ENCODE data around the gene MYOF. TPM values are rescaled to one million over a fixed set of nuclear protein-coding genes. Genes with fewer than 3 reads are reported as not detected.
"Not testable (repeated sequence)": the region's sequence is repeated elsewhere in the genome, so short reads cannot be mapped to it uniquely, and the experiment has no call there.

MYOF gene
- total RNA-seq, 1 donor from 2014 or later = 87.9 TPM

DNA sequence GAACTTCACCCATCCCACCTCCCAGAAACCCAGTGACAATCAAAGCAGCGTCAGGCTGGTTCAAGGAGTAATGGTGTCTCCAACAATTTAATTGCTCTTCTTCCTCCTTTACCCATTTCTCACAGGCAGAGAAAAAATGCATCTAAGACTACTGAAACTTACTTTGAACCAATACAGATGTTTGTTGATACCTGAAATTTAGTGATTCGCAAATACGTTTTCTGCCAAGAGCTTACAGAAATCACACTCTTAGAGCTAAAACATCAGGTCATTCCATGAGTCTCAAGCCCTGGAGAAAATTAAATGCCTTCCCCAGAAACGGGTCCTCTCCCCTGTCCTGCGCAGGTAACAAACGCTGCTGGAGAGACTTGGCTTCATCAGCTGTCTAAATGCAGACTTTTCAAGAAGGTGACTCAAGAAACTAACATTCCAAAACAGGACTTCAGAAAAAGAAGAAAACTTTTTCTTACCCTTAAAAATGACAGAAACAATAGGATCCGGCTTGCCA, 443 bp downstream of the MYOF start:
- no peak for DNase-seq

DNA sequence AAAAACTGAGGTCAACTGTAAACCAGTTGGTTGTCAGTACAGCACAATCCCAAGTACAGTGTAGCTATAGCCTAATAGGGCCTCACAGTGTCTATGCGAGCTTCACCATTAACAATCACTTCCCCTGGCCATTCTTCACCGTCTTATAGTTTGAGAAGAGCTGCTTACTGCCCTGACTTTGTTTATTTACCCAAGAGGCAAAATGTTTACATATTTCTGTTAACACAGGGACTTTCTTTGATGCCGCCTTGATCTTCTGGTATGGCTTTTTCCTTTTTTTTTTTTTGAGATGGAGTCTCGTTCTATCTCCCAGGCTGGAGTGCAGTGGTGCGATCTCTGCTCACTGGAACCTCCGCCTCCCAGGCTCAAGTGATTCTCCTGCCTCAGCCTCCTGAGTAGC, 3.3 kb downstream of the MYOF start:
- no peak for DNase-seq

DNA sequence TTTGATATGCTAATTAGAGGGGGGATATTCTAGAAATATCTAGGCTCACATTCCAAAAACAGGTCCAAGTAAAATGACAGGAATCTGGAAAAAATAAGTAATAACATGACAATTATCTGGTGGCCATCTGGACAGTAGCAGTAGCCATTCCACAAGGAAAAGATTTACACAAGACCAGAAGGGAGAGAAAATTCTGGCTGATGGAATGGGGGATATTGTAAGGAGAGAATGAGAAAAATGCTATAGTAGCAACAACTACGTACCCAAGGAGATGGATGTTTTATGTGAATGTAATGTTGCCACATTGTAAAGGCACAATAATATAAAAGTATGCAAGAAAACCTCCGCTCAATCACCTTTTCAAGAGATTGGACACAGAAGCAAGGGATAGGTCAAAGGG, 5.4 kb downstream of the MYOF start:
- DNase-seq = no peak

DNA sequence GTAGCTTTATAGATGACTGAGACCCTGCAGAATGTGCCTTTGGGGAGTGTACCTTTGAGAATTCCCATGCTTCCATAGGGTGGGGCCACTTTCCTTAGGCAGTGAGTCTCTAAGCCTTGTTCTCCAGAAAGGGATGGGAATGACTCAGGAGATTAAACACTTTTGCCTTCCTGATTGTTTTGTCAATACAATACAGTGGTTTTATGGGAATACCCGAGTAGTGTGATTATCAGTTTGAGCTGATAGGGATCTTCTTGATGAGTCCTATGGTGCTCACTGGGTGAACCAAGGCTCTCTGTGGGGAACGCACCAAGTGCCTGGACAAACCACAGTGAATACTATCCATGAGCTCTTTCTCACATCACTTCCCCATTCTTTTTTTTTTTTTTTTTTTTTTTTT, 6.3 kb downstream of the MYOF start:
- no peak for DNase-seq

DNA sequence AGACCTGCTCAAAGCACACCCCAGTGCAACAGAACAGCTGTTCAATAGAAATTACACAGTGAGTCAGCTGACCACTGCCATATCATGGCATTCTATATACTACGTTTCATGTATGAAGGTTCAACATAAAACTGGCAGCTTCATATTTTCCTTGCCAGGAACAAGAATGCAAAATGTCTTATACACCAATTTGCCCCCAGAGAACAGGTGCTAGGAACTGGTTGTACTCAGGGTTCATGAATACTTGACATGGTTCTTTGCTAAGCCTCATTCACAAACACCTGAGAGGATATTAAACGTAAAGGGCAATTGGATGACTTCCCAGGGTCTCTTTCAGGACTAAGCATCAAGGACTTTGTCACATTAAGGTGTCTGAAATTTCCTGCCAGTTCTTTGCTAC, 6.9 kb downstream of the MYOF start:
- no peak for DNase-seq

DNA sequence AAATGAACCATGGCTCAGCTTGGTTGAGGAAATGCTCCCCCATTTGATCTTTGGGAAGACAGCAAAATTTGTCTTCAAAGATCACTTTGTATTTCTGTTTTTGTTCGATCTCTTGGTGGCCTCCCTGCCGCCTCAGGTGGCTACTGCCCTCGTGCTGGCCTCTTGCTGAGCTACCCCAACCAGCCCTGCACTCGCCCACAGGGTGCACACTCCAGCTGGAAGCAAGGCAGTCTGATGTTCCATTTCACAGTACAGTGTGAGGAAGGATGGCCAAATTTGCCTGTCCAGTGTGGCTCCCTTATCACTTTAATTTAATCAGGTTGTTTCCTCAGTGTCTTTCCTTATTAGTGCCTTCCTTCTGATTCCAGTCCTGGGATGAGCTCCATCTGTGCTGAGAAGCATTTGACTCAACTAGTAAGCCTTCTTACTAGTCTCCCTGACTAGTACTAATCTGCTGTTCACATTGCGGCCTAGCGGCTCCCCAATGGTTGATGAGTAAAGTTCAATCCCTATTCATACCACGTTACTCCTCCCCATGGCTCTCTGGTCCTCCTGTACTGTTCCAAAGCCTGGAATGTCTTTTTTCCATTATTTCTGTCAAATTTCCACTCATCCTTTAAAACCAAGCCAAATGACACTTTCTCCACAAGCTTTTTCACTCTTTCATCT, 8.2 kb downstream of the MYOF start:
- DNase-seq = no peak

DNA sequence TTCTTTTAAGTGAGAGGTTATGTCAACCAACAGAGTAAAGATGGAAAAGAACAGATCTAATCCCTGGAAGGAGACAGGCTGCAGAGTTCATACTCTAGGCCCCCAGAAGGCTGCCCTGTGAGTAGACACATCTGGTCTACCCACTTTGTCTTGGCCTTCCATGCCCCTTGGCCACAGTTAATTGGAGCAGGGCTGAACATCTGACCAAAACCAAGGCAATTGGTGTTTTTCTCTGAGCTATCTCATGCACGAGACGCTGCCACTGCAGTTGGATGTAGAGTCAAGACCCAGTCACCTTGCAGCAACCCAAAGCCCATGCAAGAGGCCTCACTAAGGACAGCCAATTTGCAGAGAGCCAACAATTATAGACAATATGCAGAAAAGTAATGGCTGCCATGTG, 9.0 kb downstream of the MYOF start:
- DNase-seq = no peak

DNA sequence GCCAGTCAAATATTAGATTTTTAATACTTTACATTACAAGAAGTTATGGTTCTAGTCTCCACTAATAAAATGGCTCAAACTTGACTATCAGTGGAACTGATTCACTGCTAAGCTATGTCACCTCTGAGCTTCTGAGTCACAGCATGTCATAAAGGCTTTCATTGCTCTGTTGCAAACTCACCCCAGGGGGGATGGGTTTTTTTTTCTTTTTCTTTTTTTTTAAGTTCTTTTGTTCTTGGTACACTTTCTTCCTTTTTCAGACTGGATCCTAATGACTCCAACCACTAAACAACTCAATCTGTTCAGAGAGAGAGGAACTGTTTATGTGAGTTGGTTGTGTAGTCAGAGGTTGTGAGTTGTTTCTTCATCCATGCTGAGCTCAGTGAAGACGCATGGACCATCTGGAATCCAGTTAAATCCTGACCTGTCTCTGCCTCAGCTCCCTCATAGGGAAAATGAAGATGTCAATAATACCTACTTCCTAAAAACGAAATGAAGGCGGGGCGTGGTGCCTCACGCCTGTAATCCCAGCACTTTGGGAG, 11.0 kb downstream of the MYOF start:
- DNase-seq = no peak

DNA sequence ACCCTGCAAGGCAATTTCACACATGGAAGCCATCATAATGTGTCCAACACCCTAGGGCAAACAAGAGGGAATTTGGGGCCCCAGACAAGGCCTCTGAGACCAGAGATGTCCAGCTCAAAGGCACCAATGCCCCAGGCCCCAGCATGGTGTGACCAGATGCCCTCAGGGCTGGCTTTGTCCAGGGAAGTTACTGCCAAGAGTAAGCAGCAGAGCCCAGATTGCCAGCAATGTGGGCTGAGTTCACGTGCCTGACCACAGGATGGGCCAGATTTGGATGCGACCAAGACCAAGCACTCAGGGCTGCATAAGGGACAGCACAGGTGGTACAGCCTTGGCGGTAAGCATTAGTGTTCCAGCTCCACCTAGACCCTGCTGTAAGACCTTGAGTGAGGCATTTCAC, 12.7 kb downstream of the MYOF start:
- DNase-seq = no peak

DNA sequence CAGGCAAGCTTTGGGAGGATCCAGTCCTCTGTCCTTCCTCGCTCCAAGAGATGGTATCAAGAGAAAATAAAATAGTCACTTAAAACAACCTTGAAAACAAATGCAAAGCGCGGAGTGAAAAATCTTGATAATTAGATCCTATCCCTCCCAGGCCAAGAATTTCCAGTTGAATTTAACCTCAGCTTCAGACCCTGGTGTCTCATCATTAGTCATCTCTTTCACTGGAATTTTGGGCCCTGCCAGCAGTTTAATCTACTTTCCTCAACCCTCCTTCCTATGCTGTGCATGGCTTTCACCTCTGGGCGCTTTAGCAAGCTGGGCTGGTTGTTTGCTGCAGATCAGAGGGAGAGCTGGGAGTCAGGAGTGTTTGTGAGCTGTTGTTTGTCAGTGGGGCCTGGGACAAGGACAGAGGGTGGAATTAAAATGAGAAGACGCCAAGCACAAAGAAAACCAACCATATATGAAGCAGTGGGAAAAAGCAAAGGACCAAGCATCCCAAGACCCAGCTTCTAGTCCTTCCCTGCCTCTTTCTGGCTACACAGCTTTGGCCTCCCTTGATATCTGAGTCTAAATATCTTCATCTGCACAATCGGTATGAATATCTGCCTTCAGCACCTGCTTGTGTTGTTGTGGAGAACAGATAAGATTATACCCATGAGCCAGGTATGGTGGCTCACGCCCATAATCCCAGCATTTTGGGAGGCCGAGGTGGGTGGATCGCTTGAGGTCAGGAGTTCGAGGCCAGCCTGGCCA, 13.5 kb downstream of the MYOF start:
- DNase-seq = no peak

DNA sequence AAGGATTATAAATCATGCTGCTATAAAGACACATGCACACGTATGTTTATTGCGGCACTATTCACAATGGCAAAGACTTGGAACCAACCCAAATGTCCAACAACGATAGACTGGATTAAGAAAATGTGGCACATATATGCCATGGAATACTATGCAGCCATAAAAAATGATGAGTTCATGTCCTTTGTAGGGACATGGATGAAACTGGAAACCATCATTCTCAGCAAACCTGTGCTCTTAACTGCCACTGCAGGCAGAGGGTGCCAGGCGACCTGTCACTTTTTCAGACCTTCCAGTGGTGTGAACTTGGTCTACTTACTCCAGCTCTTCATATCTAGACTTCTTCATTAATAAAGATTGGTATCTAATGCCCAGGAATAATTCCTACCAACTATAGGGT, 14.5 kb downstream of the MYOF start:
- DNase-seq = not testable (repeated sequence)

DNA sequence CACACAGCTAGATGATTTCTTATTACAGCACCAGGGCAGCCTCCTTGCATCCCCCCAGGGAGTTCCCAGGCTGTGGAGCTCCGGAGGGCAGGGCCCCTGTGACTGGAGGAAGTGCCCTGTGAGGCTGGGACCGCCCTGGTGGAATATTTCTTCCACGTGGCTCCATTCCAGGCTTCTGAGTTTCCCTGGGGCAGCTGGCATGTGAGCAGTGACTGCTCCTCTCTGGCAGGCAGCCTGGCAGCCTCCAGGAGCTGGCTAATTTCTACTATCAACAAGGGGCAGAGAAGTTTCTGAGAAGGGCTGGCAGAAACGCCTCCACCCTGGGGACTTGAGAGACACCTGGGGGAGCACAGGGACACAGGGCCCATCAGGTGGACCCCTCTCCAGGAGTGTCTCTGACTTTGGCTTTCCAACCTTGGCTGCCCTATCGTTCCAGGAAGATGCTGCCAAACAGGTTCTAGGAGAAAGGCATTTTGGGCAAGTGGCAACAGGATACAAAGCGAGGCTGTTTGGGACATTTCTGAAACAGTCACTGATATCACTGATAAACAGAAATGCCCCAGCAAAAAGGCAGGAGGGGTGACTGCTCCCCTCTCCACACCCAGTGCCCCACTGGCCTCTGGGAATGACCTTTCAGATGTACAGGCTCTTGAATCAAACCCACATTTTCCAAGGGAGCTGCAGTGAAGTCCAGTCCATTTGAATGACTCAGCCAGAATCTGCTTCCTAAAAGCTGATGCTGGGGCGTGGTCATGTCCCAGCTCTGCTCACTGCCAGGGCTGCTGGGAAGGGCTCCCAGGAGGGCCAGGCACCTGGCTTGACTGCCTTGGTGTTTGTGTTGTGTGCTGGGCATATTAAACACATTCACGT, 16.1 kb downstream of the MYOF start:
- peak; percentile 93 for DNase-seq

DNA sequence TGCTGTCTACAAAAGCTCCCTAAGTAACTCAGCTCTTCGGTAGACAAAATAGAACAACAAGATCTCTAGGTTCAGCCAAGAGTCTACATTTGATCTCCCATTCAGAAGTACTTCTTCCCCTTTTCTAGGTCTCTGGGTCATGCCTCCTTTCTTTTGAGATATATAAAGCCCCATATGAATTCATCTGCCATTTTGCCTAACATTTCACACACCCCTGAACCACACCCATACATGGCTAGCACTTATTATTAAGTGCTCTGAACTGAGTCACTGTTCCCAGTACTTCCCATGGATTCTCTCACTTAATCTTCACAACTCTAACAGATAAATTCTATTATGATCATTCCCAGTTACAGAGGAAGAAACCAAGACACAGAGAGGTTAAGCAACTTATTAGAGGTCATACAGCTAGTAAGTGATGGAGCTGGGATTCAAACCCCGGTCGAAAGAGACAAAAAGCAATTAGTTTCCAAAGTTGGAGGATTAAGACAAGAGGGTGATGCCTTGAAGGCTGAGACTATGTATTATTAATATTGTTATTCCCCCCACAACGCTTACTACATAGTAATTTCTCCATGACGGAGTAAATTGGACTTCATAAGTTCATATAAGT, 17.3 kb downstream of the MYOF start:
- DNase-seq = no peak

DNA sequence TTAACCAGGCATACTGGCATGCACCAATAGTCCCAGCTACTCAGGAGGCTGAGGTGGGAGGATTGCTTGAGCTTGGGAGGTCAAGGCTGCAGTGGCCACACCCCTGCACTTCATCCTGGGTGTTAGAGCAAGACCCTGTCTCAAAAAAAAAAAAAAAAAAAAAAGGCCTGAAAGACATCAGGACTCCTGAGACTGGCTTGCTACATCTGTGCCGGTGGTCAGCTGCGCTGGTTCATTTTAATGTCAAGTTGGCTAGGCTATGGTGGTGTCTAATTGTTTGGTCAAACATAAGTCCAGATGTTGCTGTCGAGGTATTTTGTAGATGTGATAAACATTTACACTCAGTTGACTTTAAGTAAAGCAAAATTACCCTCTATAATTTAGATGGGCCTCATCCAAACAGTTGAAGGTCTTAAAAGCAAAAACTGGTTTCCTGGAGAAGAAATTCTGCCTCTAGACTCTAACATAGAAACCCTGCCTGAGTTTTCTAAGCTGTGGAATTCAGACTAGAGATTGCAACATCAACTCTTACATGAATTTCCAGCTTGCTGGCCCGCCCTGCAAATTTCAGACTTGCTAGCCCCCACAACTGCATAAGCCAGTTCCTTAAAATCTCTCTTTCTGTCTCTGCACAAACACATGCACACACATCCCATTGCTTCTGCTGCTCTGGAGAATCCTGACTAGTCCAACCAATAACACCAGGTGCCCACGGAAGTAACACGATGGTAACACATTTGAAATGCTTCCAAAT, 18.2 kb downstream of the MYOF start:
- peak; percentile 47 for DNase-seq

DNA sequence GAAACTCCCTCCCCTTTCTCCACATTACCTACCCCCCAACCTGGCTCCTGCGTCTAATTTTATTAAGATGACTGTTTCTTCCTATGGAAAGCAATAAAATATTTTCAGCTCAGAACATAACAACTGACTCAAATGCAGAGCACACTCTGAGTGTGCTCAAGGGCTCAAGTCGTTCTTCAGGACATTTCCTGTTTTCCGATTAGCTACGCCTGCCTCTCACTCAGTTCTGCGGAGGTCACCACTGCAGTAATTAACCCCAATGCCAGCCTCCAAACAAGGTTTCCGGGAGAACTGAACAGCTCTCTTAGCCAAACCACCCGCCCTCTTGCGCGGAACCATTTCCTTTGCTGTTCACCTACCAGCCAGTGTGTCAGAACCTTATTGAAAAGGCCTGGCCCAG, 19.3 kb downstream of the MYOF start:
- no peak for DNase-seq

DNA sequence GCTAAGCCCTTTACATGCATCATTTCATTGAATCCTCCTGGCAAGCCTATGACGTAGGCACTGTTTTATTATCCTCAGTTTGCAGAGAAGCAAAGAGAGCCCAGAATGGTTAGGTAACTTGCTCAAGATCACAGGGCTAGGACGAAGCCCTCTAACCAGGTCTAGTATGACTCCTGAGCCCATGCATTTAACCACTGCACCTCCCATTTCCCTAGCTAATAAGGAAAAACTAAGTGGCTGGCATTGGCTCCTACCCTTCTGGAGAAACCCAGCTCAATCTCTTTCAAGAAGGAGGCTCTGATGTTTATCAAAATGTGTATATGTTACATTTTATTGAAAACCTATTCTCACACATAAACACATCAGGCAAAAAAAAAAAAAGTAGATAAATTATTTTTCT, 19.8 kb downstream of the MYOF start:
- no peak for DNase-seq

DNA sequence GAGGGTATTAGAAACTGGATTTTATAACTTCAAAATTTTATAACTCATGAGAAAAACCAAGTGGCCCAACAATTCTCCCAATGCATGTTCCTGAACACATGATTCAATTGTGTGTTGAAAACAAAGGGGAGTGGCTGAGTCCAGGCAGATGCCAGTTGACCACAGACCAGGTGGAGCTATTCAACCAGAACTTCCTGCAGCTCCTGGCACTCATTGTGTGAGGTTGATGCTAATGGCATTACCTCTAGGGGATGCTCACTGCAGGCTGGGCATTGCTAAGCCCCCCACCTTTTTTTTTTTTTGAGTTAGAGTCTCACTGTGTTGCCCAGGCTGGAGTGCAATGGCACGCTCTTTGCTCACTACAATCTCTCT, 20.3 kb downstream of the MYOF start:
- no peak for DNase-seq

DNA sequence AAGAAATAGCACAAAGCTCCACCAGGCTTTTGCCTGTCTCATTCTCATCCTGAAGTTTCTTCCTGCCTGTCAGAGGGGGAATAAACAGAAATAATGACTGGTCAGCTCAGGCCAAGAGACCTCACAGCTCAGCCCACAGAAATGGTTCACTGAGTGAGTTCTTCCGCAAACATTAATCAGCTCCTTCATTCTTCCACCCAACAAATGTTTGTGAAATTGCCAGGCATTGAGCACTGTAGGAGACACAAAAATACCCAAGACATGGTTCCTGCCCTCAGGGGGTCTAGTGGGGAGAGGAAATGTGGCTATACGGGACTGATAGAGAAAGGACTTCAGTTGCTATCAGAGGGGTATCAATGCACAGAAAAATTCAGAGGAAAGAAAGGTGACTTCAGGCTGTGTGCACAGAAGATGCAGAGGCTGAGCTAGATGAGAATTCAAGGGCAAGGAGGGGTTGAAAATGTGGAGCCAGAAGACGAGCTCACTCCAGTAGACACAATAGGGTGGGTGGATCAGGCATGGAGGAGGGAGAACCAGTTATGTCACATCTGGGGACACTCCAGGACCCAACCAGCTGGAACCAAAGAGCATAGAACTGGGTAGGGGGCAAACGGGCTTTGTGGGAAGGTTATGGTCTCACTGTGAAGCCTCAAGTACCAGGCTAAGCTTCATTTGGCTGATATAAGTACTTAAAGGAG, 20.9 kb downstream of the MYOF start:
- no peak for DNase-seq

DNA sequence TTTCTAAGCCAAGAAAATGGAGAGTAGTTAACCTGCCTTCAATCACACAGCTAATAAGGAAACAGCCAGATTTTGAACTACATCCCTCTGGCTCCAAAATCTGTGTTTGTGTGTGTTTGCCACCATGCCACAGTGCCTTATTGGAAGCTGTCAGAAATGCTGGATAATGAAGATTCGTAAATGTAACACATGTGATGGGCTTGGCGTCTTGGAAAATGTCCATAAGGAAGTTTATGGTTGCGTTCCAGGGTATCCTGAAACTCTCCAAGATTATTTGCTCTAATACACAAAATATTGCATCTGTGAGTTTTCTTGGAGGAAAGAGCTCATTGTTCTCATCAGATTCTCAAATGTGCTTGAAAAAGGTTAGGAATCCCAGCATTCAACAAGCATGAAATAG, 22.7 kb downstream of the MYOF start:
- DNase-seq = no peak

DNA sequence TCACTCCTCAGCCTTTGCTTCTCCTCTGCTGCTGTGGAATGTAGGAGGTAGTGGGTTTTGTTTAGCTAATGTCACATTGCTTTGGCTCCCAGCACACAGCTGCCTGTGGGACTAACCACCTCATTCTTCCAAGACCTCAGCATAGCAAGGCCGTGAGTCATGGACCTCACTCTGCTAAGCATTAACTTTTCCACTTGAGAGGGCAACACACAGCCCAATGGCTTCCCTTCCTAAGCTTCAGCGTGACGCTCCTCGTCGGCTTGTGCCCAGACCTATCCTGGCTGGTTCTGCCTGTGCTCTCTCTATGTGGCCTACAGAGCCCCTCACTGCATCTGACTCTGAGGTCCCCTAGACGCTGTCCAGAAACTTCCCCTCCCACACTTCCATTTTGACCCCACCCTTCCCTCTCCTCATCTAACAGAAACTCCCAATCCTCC, 23.3 kb downstream of the MYOF start:
- DNase-seq = peak; percentile 88

DNA sequence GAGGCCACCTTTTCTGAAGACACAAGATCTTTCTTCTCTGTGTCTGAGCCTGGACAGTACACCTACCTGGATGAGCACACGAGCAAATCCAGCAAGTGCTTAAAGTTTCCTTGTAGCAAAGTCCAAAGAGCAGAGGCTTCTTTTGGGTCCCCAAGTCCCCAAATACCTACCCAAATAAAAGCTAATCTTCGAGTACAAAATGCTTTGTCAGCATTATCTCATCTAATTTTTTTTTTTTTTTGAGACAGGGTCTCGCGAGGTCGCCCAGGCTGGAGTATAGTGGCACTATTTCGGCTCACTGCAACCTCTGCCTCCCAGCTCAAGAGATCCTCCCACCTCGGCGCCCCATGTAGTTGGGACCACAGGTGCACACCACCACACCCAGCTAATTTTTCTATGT, 24.6 kb downstream of the MYOF start:
- DNase-seq = no peak

All from tongue (tissue), 2 donors.